Peyer's patch (tissue), 4 donors: ENCODE measurements around the gene ATP6V1G1. TPM values are rescaled to one million over a fixed set of nuclear protein-coding genes. Genes with fewer than 3 reads are reported as not detected.

Experiments used
- DNase-seq, 3 donors: peaks; one replicate each; pipeline ENCODE4 v3.0.0-alpha.2; 2017 to 2019
- H3K27ac ChIP-seq, 4 donors: fragments of 200-600 bp; sonication (generic); one replicate each; pipeline ENCODE4 v1.5.1; 2016 to 2019
- H3K27me3 ChIP-seq, 2 donors: fragments of 200-600 bp; sonication (generic); one replicate each; pipeline ENCODE4 v1.5.1; 2019
- H3K36me3 ChIP-seq, 3 donors: fragments of 200-600 bp; sonication (generic); one replicate each; pipeline ENCODE4 v1.5.1; 2016 to 2019
- H3K4me1 ChIP-seq, 4 donors: fragments of 200-600 bp; sonication (generic); one replicate each; pipeline ENCODE4 v1.5.1; 2016 to 2019
- H3K4me3 ChIP-seq, 4 donors: fragments of 200-600 bp; sonication (generic); 1 replicate in 3 of 4; 2 replicates in 1 of 4; pipeline ENCODE4 v1.5.1; 2016 to 2019; ENCODE audit warnings: mild to moderate bottlenecking in 1 of 4
- H3K9me3 ChIP-seq, 4 donors: fragments of 200-600 bp; sonication (generic); one replicate each; pipeline ENCODE4 v1.5.1; 2016 to 2019; ENCODE audit warnings: mild to moderate bottlenecking in 1 of 4
- CTCF ChIP-seq, 6 experiments: fragments of 450-650 bp in 4 of 6; fragments of 200-600 bp in 2 of 6; sonication (generic) in 1 of 6; IDR thresholded peaks; one replicate each; pipeline ENCODE4 v1.5.1; 2017 to 2019; ENCODE audit warnings: antibody characterized with exemption in 6 of 6, mild to moderate bottlenecking in 3 of 6, moderate library complexity in 1 of 6
- POLR2A ChIP-seq, 2 donors: fragments of 450-650 bp; IDR thresholded peaks; one replicate each; pipeline ENCODE4 v1.5.1; 2017; ENCODE audit warnings: antibody characterized with exemption in 2 of 2, mild to moderate bottlenecking in 2 of 2, moderate library complexity in 2 of 2
- total RNA-seq, 4 donors: library from RNA; depleted of rRNA; stranded (reverse); fragments of >200 nt; gene quantifications; one replicate each; pipeline ENCODE4 v1.1.0, GENCODE V29; 2016

The ATP6V1G1 gene
- total RNA-seq, 4 donors from 2014 or later, result 84.3 to 166 (median 107) TPM

GRCh38 chr9:114558027-114558675 lies 29.4 kb upstream of the ATP6V1G1 start:
- DNase-seq, result no peak
- TF ChIP-seq POLR2A (IDR thresholded peaks at IDR 0.05) (no peak), CTCF (IDR thresholded peaks at IDR 0.05) (no peak)
- Histone ChIP-seq H3K27ac (no peak overlapping the region), H3K27me3 (no peaks in the 10 kb centered on the region), H3K4me3 (no peak overlapping the region), H3K36me3 (no peaks in the 10 kb centered on the region), H3K9me3 (no peaks in the 10 kb centered on the region), H3K4me1 (no peaks in the 10 kb centered on the region)

- Histone ChIP-seq H3K27ac (no peak overlapping the region), H3K4me3 (no peak overlapping the region), H3K36me3 (no peaks in the 10 kb centered on the region), H3K4me1 (no peaks in the 10 kb centered on the region), H3K27me3 (no peaks in the 10 kb centered on the region), H3K9me3 (no peaks in the 10 kb centered on the region)
- TF ChIP-seq POLR2A (IDR thresholded peaks at IDR 0.05), result no peak
- DNase-seq, result no peak
Observed at GRCh38 chr9:114559830-114560513, 27.6 kb upstream of the ATP6V1G1 start.

GRCh38 chr9:114560956-114561355 lies 26.6 kb upstream of the ATP6V1G1 start:
- Histone ChIP-seq H3K4me1 (no peaks in the 10 kb centered on the region), H3K36me3 (no peaks in the 10 kb centered on the region), H3K9me3 (no peaks in the 10 kb centered on the region), H3K27me3 (no peaks in the 10 kb centered on the region), H3K27ac (no peak overlapping the region), H3K4me3 (no peak overlapping the region)
- no peak for DNase-seq
- no peak for TF ChIP-seq CTCF (IDR thresholded peaks at IDR 0.05)
- TF ChIP-seq POLR2A (IDR thresholded peaks at IDR 0.05), result no peak

- no peak overlapping the region for H3K4me3 ChIP-seq
- no peaks in the 10 kb centered on the region for H3K36me3 ChIP-seq
- TF ChIP-seq CTCF (IDR thresholded peaks at IDR 0.05) (no peak), POLR2A (IDR thresholded peaks at IDR 0.05) (no peak)
- no peaks in the 10 kb centered on the region for H3K27me3 ChIP-seq
- DNase-seq, result no peak
- H3K9me3 ChIP-seq, result no peaks in the 10 kb centered on the region
- H3K27ac ChIP-seq, result no peak overlapping the region
- no peaks in the 10 kb centered on the region for H3K4me1 ChIP-seq
Observed at GRCh38 chr9:114561771-114562170, 25.8 kb upstream of the ATP6V1G1 start.

- Histone ChIP-seq H3K4me3 (no peak overlapping the region), H3K27ac (no peak overlapping the region), H3K4me1 (no peaks in the 10 kb centered on the region), H3K36me3 (no peaks in the 10 kb centered on the region), H3K27me3 (no peaks in the 10 kb centered on the region), H3K9me3 (no peaks in the 10 kb centered on the region)
- TF ChIP-seq CTCF (IDR thresholded peaks at IDR 0.05), result no peak
- TF ChIP-seq POLR2A (IDR thresholded peaks at IDR 0.05), result no peak
- no peak for DNase-seq
Observed at GRCh38 chr9:114565204-114565603, 22.4 kb upstream of the ATP6V1G1 start.

- H3K9me3 ChIP-seq, result no peaks in the 10 kb centered on the region
- no peak overlapping the region for H3K27ac ChIP-seq
- no peaks in the 10 kb centered on the region for H3K27me3 ChIP-seq
- no peak for DNase-seq
- H3K4me1 ChIP-seq, result no peaks in the 10 kb centered on the region
- TF ChIP-seq POLR2A (IDR thresholded peaks at IDR 0.05), result no peak
- TF ChIP-seq CTCF (IDR thresholded peaks at IDR 0.05), result no peak
- no peaks in the 10 kb centered on the region for H3K36me3 ChIP-seq
- H3K4me3 ChIP-seq, result no peak overlapping the region
Observed at GRCh38 chr9:114570742-114571141, 16.8 kb upstream of the ATP6V1G1 start.
